GM12892 (cell line): ENCODE measurements around the gene SPATS1.

ENCODE experiments used
- POLR2A ChIP-seq: IDR thresholded peaks from 2 replicates; pipeline ENCODE4 v1.6.1; 2011; ENCODE audit warnings: low read depth, low read length, control low read depth
- POLR2AphosphoS5 ChIP-seq: IDR thresholded peaks from 2 replicates; pipeline ENCODE4 v1.6.1; 2011; ENCODE audit warnings: low read depth, low read length, control low read depth
- TAF1 ChIP-seq: IDR thresholded peaks from 2 replicates; pipeline ENCODE4 v1.6.1; 2011; ENCODE audit warnings: low read depth, mild to moderate bottlenecking, control low read depth, low read length, borderline replicate concordance

GRCh38 chr6:44309092-44309491 lies 33.4 kb upstream of the SPATS1 start:
- TF ChIP-seq POLR2A (no peak), POLR2AphosphoS5 (no peak), TAF1 (no peak)
